CD4-positive, alpha-beta T cell treated with Interleukin-4 for 1 hour (primary cell): Measurements from ENCODE around the gene FZD1.
A peak's percentile ranks its signal among the peaks of the same experiment; 100 is the strongest.

Experiments used
- DNase-seq, 2 donors: peaks; one replicate each; pipeline ENCODE4 v3.0.0-alpha.2; 2020 to 2022

Gene FZD1

DNA sequence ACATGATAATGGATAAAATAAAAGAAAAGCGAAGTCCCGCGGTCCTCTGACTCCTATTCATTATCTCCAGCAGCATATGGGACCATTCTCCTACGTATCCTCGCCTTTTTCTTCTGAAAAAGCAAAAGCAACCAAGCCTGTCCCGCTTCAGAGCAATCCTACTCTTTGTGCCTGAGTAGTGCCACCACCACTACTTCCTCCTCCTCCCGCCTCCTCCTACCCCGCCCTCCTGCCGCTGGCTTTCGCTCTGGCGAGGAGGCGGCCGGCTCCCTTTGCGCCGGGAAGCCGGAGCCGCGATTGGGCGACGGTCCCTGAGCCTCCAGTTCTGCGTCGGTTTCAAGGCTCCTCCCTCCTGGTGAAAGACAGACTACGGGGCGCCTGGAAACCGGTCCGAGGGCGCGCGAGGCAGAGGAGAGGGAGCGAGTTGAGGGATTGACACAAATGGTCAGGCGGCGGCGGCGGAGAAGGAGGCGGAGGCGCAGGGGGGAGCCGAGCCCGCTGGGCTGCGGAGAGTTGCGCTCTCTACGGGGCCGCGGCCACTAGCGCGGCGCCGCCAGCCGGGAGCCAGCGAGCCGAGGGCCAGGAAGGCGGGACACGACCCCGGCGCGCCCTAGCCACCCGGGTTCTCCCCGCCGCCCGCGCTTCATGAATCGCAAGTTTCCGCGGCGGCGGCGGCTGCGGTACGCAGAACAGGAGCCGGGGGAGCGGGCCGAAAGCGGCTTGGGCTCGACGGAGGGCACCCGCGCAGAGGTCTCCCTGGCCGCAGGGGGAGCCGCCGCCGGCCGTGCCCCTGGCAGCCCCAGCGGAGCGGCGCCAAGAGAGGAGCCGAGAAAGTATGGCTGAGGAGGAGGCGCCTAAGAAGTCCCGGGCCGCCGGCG is at the start of gene FZD1:
Gene FZD1, plus strand, starts transcription at position 388 of the 878 bp plus-strand sequence. Its CDS starts 448 bp downstream, at position 836.
- DNase-seq: peak; percentile 47 to 84

DNA sequence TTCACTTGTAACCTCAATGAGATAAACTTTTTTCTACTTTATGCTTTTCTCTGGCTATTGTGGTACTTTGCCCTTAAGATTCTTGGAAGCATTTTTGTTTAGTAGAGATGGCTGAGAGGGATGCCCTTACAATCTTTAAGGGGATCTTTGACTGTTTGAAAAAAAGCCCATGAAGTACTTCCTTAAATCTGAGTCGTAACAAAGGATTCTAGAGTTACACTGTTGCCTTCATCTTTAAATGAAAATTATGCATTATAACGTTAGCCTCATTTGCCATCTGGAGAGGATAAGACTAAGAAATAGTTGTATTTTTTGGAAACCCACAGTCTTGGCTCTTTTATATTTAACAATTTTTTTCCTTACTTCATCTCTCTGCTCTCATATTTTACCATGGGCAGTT is 37.8 kb upstream of the FZD1 start:
- no peak for DNase-seq

DNA sequence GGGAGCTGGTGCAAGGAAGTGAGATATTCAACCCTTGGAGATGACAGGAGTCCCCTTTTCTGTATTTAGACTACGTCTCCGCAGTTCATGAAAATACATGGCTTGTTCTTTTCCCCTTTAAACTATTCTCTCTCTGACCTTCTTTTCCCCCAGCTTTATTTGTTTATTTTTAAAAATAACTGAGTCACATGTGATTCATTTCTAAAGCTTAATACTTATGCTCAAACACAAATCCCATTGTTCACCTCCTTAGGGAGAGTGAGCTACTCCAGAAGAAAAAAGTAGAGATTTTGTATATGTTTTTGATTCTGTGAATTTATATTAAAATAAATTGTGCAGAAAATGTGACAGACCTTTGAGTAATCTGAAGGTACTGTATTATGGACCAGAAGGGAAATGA is 35.9 kb upstream of the FZD1 start:
- no peak for DNase-seq

DNA sequence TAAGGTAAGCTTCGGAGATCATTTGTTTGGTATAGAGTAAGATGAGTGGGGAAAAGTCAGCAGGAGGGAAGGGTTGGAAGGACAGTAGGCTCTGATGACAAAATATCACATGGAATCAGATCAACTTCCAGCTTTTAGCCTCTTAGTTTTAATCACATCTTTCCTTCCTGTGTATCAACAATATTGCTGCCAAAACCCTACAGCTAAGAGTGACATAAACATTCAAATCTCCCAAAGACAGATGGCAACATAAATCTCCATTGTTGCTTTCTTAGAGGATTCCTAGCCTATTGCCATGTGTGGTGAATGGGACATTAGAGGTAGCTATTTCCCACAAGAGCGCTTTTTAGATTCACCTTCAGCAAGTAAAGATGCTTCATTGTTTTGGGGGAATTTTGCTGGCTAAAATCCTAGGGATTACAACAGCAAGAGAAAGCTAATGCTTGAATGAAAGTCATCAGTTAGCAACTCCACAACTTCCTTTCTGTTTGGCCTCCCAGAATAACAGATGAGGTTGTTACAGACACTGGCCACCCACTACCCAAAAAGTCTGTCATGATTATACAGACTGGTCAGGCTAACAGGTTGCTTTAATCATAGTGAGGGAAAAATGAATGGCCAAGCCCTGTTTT is 35.2 kb upstream of the FZD1 start:
- DNase-seq: no peak

DNA sequence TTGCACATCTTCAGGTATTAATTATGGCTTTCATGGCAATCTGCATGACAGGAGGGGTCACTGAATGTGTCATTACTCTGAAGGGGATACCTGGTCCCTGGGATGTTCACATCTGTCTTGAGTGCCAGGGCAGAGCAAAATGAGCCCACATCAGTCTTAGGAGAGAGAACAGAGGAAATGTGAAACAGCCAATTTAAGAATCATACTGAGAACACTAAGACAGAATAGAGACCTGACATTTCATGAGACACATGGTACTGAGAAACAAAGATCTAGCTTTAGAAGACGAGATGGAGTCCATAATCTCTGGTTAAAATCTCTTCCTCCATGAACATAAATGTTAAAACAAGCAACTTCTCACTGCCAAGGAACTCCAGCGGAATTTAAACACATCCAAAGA is 34.1 kb upstream of the FZD1 start:
- no peak for DNase-seq

DNA sequence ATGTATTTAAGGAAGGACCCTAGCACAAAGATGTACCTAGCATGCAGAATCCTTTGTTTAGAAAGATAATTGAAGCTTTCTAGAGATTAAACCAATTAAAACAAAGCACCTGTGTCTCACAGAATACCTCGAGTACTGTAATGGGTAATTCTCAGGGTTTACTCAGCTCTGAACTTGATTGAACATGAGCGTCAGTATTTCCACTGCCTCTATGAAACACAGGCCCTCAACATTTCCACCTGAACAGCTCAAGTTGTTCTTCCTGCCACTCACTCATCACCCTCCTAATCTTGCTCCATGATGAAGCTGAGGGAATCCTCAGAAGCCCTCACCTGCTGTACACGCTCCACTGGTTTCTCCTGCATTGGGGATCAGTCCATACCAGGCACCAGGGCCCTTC is 33.7 kb upstream of the FZD1 start:
- DNase-seq: no peak

DNA sequence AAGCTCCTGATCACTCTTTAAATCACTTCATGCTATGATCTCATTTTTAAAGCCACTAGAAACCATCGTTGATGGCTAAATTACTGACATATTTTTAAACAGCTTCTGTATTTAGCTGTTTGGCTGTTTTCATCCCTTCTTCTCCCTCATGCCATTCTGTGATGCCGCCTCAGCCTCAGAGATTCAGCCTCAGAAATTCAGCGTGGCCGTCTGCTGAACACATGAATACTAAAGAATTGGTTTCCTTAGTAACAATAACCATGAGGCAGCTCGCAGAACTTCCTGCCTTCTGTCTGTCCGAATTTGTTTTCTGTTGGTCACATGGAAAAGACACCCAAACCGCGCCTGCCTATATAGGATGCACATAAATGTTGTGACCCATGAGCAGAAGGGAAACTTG is 31.0 kb upstream of the FZD1 start:
- no peak for DNase-seq

DNA sequence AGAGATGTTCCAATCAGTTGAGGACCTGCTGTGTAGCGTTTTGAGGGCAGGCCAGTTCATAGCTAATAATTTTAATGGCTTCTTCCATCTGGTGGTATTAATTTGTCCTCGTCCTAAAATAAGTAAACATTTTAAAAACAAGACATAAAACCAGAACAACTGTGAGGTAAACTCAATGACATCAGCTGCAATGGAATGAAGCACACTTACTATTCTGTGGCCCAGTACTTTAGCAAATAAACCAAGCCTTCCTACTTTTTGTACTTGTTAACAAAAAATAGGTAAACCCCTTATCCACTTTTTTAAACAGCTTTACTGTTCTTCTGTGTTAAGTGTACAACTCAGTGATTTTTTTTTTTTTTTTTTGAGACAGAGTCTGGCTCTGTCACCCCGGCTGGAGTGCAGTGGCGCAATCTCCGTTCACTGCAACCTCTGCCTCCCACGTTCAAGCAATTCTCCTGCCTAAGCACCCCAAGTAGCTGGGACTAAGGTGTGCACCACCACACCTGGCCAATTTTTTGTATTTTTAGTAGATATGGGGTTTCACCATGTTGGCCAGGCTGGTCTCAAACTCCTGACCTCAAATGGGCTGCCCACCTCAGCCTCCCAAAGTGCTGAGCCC is 28.9 kb upstream of the FZD1 start:
- no peak for DNase-seq

DNA sequence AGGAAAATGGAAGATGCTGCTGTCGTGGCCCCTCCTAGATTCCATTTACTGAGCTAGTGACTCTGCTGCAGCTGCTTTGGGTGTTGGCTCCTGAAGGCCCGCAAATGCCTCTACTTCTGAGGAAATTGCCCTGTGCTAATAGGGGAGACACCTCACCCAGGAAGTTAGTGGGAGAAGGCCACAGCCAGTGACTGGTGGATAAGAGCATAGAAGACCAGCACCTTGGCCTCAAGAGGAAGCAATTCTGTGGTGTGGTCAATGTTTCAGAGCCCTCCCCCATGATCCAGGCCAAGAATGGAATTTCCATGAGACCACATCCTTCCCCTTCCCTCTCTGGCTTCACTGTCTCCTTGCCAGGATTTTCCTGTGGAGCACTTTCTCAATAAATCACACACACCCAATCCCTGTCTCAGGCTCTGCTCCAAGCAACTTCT is 25.0 kb upstream of the FZD1 start:
- DNase-seq: peak in 1 of 2 donors; percentile 14

DNA sequence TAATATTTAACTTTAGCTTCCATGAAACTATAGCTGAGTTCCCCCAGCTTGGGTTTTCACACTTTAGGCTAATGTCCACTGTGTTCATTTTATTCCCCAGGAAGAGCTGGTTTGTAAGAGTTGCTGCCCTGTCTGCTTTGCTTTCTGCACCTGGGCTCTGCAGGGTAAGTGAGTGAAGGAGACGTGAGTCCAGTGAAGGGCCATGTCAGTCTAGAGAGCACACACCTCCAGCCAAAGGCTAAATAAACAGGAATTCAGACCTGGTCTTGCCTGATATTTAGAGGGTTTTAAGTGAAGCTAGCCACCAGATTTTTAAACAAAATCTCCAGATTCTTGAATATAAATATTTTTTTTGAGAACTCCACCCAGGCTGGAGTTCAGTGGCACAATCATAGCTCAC is 24.5 kb upstream of the FZD1 start:
- DNase-seq: no peak

DNA sequence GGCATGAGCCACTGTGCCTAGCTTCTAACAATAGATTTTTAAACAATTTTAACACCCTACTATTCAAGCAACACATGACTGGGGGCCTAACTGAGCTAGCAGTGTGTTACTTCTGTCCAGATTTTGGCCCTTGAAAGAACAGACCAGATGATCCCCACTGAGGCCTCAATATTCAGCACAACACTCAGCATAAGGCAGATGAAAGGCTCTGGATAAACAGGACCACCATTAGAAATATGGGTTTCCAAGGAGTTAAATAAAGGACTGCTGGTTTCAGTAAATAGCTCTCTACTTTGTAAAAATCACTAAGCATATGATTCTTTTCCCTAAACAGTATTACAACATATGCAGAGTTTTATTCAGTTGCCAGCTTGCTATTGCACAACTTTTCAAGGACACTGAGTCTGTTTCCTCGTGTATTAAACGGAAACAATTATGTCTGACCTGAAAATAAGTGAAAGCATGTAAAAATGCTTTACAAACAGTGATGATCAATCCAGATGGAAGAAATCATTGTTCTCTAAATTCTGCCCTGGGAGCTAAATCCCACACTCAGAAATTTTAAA is 23.8 kb upstream of the FZD1 start:
- no peak for DNase-seq

DNA sequence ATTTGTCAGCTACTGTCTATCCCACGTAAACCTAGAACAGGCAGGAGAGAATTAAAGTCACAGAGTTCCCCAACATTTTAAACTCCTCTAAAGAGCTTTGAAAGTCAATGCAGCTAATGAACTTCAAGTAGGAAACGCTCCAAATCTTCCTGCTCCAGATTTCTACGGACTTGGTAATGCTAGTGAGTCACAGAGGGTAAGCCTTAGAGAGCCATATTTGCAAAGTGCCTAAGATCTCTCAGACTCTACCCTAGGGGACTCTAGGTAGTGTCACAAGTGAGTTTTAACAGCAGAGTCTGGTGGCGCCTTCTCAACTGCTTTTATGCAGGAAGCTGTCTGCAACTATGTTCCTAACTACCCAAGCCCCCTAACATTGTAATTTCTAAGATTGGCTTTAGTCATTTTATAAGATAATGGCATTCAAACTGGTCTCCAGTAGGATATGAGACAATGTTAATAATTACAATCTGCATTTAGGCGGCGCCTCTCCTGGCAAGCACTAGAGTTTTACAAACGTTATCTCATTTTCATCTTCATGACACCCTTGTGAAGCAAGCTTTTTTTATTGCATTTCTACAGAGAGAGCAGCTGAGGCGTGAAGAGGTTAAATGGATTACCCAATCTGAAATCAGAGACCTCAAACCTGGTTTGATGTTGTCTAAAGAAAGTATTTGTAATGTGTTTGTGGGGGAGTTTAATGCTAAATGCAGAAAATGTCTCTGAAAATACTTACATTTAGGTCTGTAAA is 22.0 kb upstream of the FZD1 start:
- no peak for DNase-seq

DNA sequence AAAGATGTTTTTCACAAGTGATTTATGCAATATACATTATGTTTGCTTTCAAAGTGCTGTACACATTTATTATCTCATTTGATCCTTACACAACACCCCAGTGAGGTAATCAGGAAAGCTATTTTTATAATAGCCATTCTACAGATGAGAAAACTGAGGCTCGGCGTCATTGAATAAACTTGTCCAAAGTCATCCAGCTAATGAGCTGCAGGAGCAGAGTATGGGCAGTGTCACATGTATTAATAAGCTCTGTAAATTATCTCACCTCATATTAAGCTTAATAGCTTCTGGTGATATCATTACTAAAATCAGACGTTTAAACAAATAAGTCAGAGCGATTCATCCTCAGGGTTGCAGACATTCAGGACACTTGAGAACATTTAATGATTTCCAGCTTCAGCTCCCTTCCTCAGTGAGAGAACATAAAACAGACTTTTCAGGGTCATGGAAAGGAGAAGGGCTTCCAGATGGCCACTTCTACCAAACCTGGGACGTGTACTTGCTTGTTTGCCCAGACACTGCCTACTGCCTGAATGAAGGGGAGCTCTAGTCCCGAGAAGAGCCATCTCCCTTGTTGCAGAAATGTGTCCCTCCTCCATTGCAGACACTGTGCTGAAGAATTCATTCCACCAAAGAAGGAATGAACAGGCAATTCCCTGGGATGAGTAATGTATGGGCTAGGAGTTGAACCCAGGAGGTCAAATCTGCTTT is 20.5 kb upstream of the FZD1 start:
- DNase-seq: no peak

DNA sequence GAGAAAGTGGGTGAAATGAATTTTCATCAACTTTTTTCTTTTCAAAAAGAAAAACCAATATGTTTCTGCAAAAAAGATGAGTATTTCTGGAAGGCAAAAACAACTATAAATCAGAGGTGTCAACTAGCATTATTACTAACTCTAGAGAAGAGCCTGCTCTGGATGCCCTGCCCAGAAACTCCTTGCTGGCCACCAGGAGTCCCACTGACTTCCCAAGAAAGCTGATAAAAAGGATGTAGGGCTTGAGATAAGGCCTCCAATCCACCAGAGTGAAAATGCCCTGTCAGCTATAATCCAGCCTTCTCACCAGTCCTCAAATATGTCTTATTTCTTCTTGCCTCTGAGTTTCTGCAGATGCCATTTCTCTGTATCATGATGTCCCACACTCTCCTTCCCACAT is 16.7 kb upstream of the FZD1 start:
- no peak for DNase-seq

DNA sequence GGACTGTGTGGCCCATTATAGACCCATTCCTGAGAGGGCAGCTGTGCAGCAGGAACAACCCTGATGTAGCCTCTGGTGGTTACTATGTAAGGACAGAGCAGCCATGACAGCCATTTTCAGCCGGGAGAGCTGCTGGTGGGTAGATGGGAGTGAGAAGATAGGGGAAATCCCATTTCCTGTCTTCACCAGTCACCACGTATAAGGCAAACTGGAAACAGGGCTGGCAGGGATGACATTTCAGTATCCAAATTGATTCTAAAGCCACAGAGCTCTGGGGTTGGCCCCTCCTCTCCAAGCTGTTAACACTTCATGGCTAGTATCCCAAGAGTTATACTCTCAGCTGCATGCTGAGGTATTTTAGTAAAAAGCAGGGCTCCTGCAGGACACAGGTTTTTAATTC is 15.2 kb upstream of the FZD1 start:
- no peak for DNase-seq

DNA sequence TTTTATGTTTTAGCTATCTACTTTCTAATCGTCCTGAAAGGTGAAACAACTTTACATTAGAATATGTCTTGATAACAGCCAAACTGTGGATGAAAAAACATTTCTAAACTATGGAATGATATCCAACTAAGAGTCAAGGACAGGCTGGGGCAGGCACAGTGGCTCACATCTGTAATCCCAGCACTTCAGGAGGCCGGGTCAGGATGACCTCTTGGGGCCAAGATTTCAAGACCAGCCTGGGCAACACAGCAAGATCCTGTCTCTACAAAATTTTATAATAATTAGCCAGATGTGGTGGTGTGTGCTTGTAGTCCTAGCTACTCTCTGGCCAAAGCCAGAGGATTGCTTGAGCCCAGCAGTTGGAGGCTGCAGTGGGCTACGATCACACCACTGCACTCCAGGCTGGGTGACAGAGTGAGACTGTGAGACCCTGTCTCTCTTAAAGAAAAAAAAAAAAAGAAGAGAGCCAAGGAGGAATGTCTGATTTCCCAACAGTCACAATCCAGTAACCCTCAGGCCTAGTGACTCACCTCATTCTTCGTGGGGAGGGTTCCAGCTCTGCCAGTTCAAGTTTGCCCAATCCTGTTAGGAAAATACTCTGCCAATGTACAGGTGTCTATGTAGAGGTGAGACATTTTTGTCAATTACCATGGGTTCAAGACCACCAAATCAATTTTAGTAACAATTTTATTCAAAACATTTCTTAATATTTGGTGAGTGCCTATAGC is 14.6 kb upstream of the FZD1 start:
- DNase-seq: no peak

DNA sequence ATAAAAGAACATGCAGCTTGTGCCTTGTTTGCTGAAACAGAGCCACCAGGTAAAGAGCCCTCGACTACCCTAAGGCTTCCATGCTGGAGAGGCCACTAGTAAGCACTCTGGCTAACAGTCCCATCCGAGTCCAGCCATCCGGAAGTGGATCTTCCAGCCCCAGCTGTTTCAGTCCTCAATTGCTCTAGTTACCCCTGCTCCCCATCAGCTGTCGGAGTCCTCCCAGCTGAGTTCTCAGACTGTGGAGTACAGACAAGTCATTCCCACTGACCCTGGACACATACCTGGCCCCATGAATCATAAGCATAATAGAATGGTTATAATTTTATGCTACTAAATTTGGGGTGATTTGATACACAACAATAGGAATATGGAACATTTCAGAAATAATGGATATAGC is 13.5 kb upstream of the FZD1 start:
- DNase-seq: no peak

DNA sequence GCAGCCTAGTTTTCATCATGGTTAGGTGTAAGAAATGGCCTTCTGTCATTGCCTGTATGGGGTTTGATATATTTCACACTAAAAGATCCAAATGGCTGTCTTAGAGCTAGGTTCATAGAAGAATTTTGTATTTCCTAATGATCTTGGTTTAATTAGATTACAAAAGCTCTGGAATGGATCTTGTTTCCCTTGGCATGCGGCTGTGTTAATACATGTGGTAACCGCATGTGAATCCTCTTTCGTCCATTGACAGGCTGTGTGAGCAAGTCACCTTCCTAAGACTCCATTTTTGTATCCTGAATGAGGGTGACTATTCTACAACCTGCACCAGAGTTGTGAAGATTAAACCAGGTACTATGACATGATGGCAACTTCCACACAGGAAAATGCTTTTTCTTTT is 12.4 kb upstream of the FZD1 start:
- no peak for DNase-seq

DNA sequence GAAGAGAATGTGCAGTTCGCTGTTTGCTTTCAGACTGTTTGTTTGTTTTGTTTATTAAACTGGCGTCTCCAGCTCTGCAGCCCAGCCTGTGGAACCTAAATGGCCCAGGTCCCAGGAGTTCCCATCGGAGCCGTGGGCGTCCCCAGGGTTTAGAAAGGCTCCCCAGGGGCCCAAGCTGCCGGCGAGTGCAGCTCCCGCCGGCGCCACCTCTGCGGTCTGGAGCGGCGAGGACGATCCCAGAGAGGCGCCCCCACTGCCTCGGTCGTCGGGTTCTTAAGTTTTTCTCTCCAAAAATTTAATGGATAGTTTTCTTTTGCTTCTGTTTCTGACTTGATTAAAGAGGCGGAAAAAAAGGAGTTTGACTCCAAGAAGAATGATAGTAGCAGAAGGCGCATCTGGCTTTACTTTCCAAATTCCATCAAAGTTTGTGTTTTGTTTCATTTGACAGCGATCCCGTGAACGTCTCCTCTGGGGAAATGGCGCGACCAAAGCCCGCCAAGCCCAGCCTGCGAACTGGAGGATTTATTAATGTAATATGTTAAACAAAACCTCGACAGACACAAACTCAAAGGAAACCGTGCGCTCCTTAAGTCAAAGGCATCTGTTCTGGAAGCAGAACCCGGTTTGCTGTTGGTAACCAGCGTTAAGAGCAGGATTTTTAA is 718 bp upstream of the FZD1 start:
- no peak for DNase-seq

DNA sequence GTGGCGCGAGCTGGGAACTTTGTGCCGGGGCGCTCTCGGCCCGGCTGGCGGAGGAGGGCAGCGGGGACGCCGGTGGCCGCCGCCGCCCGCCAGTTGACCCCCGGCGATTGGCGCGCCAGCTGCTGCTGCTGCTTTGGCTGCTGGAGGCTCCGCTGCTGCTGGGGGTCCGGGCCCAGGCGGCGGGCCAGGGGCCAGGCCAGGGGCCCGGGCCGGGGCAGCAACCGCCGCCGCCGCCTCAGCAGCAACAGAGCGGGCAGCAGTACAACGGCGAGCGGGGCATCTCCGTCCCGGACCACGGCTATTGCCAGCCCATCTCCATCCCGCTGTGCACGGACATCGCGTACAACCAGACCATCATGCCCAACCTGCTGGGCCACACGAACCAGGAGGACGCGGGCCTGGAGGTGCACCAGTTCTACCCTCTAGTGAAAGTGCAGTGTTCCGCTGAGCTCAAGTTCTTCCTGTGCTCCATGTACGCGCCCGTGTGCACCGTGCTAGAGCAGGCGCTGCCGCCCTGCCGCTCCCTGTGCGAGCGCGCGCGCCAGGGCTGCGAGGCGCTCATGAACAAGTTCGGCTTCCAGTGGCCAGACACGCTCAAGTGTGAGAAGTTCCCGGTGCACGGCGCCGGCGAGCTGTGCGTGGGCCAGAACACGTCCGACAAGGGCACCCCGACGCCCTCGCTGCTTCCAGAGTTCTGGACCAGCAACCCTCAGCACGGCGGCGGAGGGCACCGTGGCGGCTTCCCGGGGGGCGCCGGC is 870 bp downstream of the FZD1 start:
- DNase-seq: no peak
